ENCODE measurements around the gene TRIM38. TPM values are rescaled to one million over a fixed set of nuclear protein-coding genes. Genes with fewer than 3 reads are reported as not detected.

Gene TRIM38
- total RNA-seq, 1 donor from 2014 or later: 6.8 TPM

DNA sequence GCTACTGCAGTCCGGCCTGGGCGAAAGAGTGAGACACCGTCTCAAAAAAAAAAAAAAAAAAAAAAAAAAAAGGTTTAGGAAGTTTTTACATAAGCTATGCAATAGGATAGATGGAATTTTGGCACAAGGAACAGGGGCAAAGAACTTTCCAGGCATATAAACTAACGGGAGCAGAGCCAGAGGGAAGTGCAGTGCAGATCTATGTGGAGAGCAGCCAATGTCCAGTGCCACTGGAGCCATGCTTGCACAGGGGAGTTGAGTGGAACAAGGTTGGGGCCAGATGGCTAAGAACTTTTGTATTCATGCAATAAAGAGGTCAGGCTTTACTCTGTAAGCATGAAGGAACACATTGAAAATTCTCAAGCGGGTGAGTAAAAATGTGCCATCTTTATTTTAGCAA lies 42.9 kb upstream of the TRIM38 start:
- TF ChIP-seq EZH2 (IDR thresholded peaks at IDR 0.05; ENCODE audit: insufficient read depth, low read length): no peak
- TF ChIP-seq, protein P1, sequence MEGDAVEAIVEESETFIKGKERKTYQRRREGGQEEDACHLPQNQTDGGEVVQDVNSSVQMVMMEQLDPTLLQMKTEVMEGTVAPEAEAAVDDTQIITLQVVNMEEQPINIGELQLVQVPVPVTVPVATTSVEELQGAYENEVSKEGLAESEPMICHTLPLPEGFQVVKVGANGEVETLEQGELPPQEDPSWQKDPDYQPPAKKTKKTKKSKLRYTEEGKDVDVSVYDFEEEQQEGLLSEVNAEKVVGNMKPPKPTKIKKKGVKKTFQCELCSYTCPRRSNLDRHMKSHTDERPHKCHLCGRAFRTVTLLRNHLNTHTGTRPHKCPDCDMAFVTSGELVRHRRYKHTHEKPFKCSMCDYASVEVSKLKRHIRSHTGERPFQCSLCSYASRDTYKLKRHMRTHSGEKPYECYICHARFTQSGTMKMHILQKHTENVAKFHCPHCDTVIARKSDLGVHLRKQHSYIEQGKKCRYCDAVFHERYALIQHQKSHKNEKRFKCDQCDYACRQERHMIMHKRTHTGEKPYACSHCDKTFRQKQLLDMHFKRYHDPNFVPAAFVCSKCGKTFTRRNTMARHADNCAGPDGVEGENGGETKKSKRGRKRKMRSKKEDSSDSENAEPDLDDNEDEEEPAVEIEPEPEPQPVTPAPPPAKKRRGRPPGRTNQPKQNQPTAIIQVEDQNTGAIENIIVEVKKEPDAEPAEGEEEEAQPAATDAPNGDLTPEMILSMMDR (IDR thresholded peaks at IDR 0.05; ENCODE audit: insufficient read depth, low read depth, low read length): no peak
- Histone ChIP-seq H3K4me1 (ENCODE audit: insufficient read depth, low read length) (no peaks in the 10 kb centered on the region), H3K4me3 (ENCODE audit: insufficient read depth, low read depth, low read length) (no peak overlapping the region), H4K20me1 (ENCODE audit: insufficient read depth, low read length) (no peaks in the 10 kb centered on the region), H3K27ac (ENCODE audit: low read depth, low read length) (no peak overlapping the region), H3K4me2 (ENCODE audit: low read length) (no peak overlapping the region), H3K36me3 (ENCODE audit: insufficient read depth, low read length) (no peaks in the 10 kb centered on the region), H3K9ac (ENCODE audit: low read length) (no peak overlapping the region), H3K79me2 (ENCODE audit: insufficient read depth, low read length) (no peaks in the 10 kb centered on the region), H2AFZ (ENCODE audit: low read depth, low read length) (no peak overlapping the region), H3K27me3 (ENCODE audit: insufficient read depth, low read length) (no peaks in the 10 kb centered on the region), H3K9me3 (ENCODE audit: insufficient read depth, low read depth, low read length) (no peaks in the 10 kb centered on the region)
- H3K4me1 Mint-ChIP-seq (ENCODE audit: low read depth, unreplicated experiment): no peaks in the 10 kb centered on the region
- H3K9me3 Mint-ChIP-seq (ENCODE audit: unreplicated experiment): no peaks in the 10 kb centered on the region
- H3K36me3 Mint-ChIP-seq (ENCODE audit: low read depth, unreplicated experiment): no peaks in the 10 kb centered on the region
- DNase-seq (ENCODE audit: low read depth): no peak
- FAIRE-seq: no peak
- no peak overlapping the region for H3K4me3 Mint-ChIP-seq (ENCODE audit: unreplicated experiment)
- no peak overlapping the region for H3K27ac Mint-ChIP-seq (ENCODE audit: unreplicated experiment)
- peaks cover 6% of the 10 kb centered on the region for H3K27me3 Mint-ChIP-seq (ENCODE audit: low read depth, unreplicated experiment)

DNA sequence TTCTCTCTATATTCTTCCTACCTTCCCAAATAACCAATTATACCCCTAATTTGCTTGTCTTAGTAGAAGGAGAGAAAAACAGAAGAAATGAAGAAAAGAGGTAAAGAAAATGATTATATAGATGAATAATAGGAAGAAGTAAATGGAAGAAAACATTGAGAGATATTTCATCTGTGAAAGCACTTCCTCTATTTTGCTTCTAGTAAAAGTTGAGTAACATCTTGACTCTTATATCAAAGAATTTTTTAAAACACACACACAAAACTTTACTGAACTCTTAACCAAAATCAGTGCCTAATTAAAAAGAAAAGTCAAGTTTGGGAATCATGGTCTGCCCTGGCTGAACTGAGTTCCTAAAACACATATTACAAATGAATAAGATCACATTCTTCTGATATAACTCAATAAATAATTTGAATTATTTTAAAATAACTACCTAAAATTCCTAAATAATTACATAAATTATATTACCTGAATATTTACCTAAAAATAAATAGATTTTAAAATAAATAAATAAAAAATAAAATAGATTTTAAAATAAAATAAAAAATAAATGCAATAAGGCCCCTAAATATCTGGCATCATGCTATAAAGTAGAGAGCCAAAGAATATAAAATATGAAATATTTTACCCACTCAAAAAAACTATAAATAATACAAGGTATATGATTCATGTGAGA lies 40.9 kb upstream of the TRIM38 start:
- Histone ChIP-seq H3K79me2 (ENCODE audit: insufficient read depth, low read length) (no peaks in the 10 kb centered on the region), H4K20me1 (ENCODE audit: insufficient read depth, low read length) (no peaks in the 10 kb centered on the region), H3K27me3 (ENCODE audit: insufficient read depth, low read length) (no peaks in the 10 kb centered on the region), H3K27ac (ENCODE audit: low read depth, low read length) (no peak overlapping the region), H3K36me3 (ENCODE audit: insufficient read depth, low read length) (no peaks in the 10 kb centered on the region), H2AFZ (ENCODE audit: low read depth, low read length) (no peak overlapping the region), H3K9me3 (ENCODE audit: insufficient read depth, low read depth, low read length) (no peaks in the 10 kb centered on the region), H3K4me1 (ENCODE audit: insufficient read depth, low read length) (no peaks in the 10 kb centered on the region), H3K9ac (ENCODE audit: low read length) (no peak overlapping the region), H3K4me2 (ENCODE audit: low read length) (no peak overlapping the region), H3K4me3 (ENCODE audit: insufficient read depth, low read depth, low read length) (no peak overlapping the region)
- Mint-ChIP-seq H3K27me3 (ENCODE audit: low read depth, unreplicated experiment) (peaks cover 7% of the 10 kb centered on the region), H3K36me3 (ENCODE audit: low read depth, unreplicated experiment) (no peaks in the 10 kb centered on the region), H3K4me1 (ENCODE audit: low read depth, unreplicated experiment) (no peaks in the 10 kb centered on the region), H3K9me3 (ENCODE audit: unreplicated experiment) (no peaks in the 10 kb centered on the region), H3K4me3 (ENCODE audit: unreplicated experiment) (no peak overlapping the region), H3K27ac (ENCODE audit: unreplicated experiment) (no peak overlapping the region)
- FAIRE-seq (no peak), DNase-seq (ENCODE audit: low read depth) (no peak)
- TF ChIP-seq EZH2 (IDR thresholded peaks at IDR 0.05; ENCODE audit: insufficient read depth, low read length): no peak
- TF ChIP-seq, protein P1 (IDR thresholded peaks at IDR 0.05; ENCODE audit: insufficient read depth, low read depth, low read length): no peak

DNA sequence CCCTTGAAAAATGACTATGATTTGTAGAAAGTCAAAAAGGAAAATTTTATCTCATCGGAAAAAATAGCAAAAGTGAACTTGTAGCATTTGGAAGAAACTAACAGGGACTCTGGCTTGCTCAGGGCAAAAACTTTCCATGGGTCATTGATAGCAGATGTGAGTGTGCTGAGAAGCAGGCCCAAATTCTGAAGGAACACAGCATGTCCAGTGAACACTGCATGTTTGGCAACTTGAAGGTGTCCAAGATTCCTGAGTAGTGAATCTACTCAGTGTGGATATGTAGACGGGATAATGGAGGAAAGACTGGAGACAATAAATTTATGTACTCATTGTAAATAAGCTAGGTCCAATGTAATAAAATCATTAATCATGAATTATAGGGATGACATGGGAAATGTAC lies 40.3 kb upstream of the TRIM38 start:
- Histone ChIP-seq H3K36me3 (ENCODE audit: insufficient read depth, low read length) (no peaks in the 10 kb centered on the region), H2AFZ (ENCODE audit: low read depth, low read length) (no peak overlapping the region), H3K4me3 (ENCODE audit: insufficient read depth, low read depth, low read length) (no peak overlapping the region), H3K9ac (ENCODE audit: low read length) (no peak overlapping the region), H3K9me3 (ENCODE audit: insufficient read depth, low read depth, low read length) (no peaks in the 10 kb centered on the region), H3K79me2 (ENCODE audit: insufficient read depth, low read length) (no peaks in the 10 kb centered on the region), H3K27me3 (ENCODE audit: insufficient read depth, low read length) (no peaks in the 10 kb centered on the region), H4K20me1 (ENCODE audit: insufficient read depth, low read length) (no peaks in the 10 kb centered on the region), H3K27ac (ENCODE audit: low read depth, low read length) (no peak overlapping the region), H3K4me1 (ENCODE audit: insufficient read depth, low read length) (no peaks in the 10 kb centered on the region), H3K4me2 (ENCODE audit: low read length) (no peak overlapping the region)
- no peak for FAIRE-seq
- Mint-ChIP-seq H3K27me3 (ENCODE audit: low read depth, unreplicated experiment) (peaks cover 7% of the 10 kb centered on the region), H3K9me3 (ENCODE audit: unreplicated experiment) (no peaks in the 10 kb centered on the region), H3K4me3 (ENCODE audit: unreplicated experiment) (no peak overlapping the region), H3K36me3 (ENCODE audit: low read depth, unreplicated experiment) (no peaks in the 10 kb centered on the region), H3K4me1 (ENCODE audit: low read depth, unreplicated experiment) (no peaks in the 10 kb centered on the region), H3K27ac (ENCODE audit: unreplicated experiment) (no peak overlapping the region)
- TF ChIP-seq, protein P1 (IDR thresholded peaks at IDR 0.05; ENCODE audit: insufficient read depth, low read depth, low read length): no peak
- TF ChIP-seq EZH2 (IDR thresholded peaks at IDR 0.05; ENCODE audit: insufficient read depth, low read length): no peak
- DNase-seq (ENCODE audit: low read depth): peak; percentile 1

Data from astrocyte (in vitro differentiated cells and primary cell).